H1 (cell line): ENCODE results near the gene PDE4B. TPM values are rescaled to one million over a fixed set of nuclear protein-coding genes. Genes with fewer than 3 reads are reported as not detected.

Source experiments
- EZH2 ChIP-seq: fragments of 200-600 bp; sonication (generic); IDR thresholded peaks from 2 replicates; pipeline ENCODE4 v1.7.1; 2012; ENCODE audit warnings: low read depth, mild to moderate bottlenecking, moderate library complexity, low read length, inconsistent platforms; ENCODE audit not compliant: severe bottlenecking
- HDAC2 ChIP-seq, 2 experiments: fragments of 300-600 bp in 1 of 2; sonication (generic) in 1 of 2; IDR thresholded peaks; 2 replicates each; pipeline ENCODE4 v1.6.1; 2011 to 2012; ENCODE audit warnings: low read depth in 2 of 2, low read length in 2 of 2, mild to moderate bottlenecking in 2 of 2, moderate library complexity in 2 of 2, borderline replicate concordance in 1 of 2, inconsistent platforms in 1 of 2
- KDM1A ChIP-seq: fragments of 200-600, 300-600 bp; sonication (generic); IDR thresholded peaks from 2 replicates; pipeline ENCODE4 v1.7.1; 2016; ENCODE audit warnings: mild to moderate bottlenecking, low read length, borderline replicate concordance
- PHF8 ChIP-seq: fragments of 200-600 bp; sonication (generic); conservative IDR thresholded peaks from 2 replicates; pipeline ENCODE4 v1.7.1; 2012; ENCODE audit warnings: low read depth, mild to moderate bottlenecking, inconsistent platforms, low read length, moderate library complexity
- RNF2 ChIP-seq: fragments of 200-900, 300-1000 bp; sonication (generic); IDR thresholded peaks from 2 replicates; pipeline ENCODE4 v1.7.1; 2016; ENCODE audit warnings: borderline replicate concordance, low read depth, mild to moderate bottlenecking, antibody characterized with exemption, low read length; ENCODE audit not compliant: poor library complexity, severe bottlenecking; ENCODE audit errors: missing control alignments
- polyA plus RNA-seq, 7 experiments: library from polyadenylated mRNA; depleted of rRNA in 3 of 7; stranded (reverse) in 5 of 7; unstranded in 2 of 7; fragments of >200 nt in 5 of 7; fragments of 200-250 nt in 2 of 7; gene quantifications; 1 replicate in 5 of 7; 2 replicates in 1 of 7; 4 replicates in 1 of 7; pipeline versions ENCODE4 v1.2.1 to v1.2.3, GENCODE V29; 2011 to 2013; ENCODE audit warnings: missing spikeins in 2 of 7, mixed read lengths in 2 of 7
- total RNA-seq: library from RNA; stranded (reverse); fragmentation: NEBNext Ultra II Directional; extraction: Animal tissue kit (Norgen Biotek cat#: 25700); gene quantifications from 2 replicates; pipeline ENCODE4 v1.2.1, GENCODE V29; 2021

Gene PDE4B
- total and polyA plus RNA-seq, 2 of the 8 experiments (the other 6 are each of a cell fraction or from before 2014, with no cell fraction given), result 5.0 to 15.1 TPM

GRCh38 chr1:66370462-66370971 is 577.8 kb downstream of the PDE4B start (continued):
- TF ChIP-seq HDAC2 (IDR thresholded peaks at IDR 0.05; ENCODE audit: borderline replicate concordance in 1 of 2, low read depth in 2 of 2, low read length in 2 of 2), result no peak
- no peak for TF ChIP-seq KDM1A
- TF ChIP-seq RNF2, result no peak
- no peak for TF ChIP-seq EZH2
- TF ChIP-seq PHF8, result no peak
